HG03175 (cell line): ENCODE measurements around the gene FGF19.

Experiments used
- ATAC-seq: cut with Tn5 transposase; IDR thresholded peaks from one replicate; pipeline ENCODE4 v1.9.1; 2021; ENCODE audit warnings: mild to moderate bottlenecking, moderate library complexity; ENCODE audit not compliant: unreplicated experiment

Gene FGF19

GRCh38 chr11:69656536-69657455, 47.0 kb downstream of the FGF19 start:
- no peak for ATAC-seq

GRCh38 chr11:69655479-69656428, 48.1 kb downstream of the FGF19 start:
- no peak for ATAC-seq

- ATAC-seq = no peak
Observed at GRCh38 chr11:69654660-69655478, 49.0 kb downstream of the FGF19 start.

DNA sequence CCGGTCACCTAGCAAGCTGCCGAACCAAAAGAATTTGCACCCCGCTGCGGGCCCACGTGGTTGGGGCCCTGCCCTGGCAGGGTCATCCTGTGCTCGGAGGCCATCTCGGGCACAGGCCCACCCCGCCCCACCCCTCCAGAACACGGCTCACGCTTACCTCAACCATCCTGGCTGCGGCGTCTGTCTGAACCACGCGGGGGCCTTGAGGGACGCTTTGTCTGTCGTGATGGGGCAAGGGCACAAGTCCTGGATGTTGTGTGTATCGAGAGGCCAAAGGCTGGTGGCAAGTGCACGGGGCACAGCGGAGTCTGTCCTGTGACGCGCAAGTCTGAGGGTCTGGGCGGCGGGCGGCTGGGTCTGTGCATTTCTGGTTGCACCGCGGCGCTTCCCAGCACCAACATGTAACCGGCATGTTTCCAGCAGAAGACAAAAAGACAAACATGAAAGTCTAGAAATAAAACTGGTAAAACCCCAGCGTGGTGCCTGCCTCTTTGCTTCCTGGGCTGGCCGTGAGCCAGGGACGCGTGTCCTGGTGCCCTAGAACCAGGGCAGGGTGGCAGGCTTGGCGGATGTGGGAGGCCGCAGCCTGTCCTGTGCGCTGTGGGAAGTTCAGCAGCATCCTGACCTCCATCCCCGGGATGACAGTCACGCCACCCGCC, 49.7 kb downstream of the FGF19 start:
- ATAC-seq = no peak

- ATAC-seq = no peak
Observed at GRCh38 chr11:69653406-69653960, 50.3 kb downstream of the FGF19 start.

- ATAC-seq = no peak
Observed at GRCh38 chr11:69652999-69653398, 50.8 kb downstream of the FGF19 start.

- ATAC-seq = no peak
Observed at GRCh38 chr11:69651834-69652620, 51.8 kb downstream of the FGF19 start.

DNA sequence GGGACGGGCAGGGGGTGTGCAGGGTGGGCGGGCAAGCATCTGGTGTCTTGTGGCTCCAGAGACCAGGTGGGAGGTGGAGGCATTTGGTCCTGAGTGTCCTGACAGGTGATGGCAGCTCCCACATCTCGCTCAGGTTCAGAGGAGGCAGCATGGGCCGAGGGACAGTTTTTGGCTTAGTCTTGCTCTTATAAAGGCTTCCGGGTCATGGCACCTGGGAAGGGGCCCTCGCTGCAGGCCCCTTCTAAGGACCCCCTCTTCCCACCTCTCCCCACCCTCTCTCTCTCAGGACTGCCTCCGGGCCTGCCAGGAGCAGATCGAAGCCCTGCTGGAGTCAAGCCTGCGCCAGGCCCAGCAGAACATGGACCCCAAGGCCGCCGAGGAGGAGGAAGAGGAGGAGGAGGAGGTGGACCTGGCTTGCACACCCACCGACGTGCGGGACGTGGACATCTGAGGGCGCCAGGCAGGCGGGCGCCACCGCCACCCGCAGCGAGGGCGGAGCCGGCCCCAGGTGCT, 52.9 kb downstream of the FGF19 start:
- no peak for ATAC-seq

- no peak for ATAC-seq
Observed at GRCh38 chr11:69650081-69650831, 53.6 kb downstream of the FGF19 start.

DNA sequence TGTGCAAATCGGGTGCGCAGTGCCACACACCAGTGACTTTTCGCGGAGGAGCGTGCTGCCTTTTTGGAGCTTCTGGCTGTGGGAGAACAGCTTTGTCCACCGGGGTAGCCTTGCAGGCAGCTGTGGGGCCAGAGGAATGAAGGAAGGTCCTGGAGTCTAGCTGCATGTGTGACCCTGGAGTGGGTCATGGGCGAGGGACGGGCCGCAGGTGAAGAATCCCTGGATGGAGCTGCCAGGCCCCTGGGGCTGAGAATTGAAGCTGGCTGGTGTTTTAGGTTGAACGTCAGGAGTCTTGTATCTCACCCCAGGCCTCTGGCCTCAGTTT, 54.3 kb downstream of the FGF19 start:
- ATAC-seq = no peak

GRCh38 chr11:69648679-69649575, 54.9 kb downstream of the FGF19 start:
- ATAC-seq = no peak
